ENCODE results near the gene KRT7.

The KRT7 gene

GRCh38 chr12:52293926-52294325 is 60.9 kb downstream of the KRT7 start:
- FAIRE-seq (no peak), DNase-seq (ENCODE audit: insufficient read length) (no peak)
- no peak for TF ChIP-seq TAF1 (IDR thresholded peaks at IDR 0.05; ENCODE audit: borderline replicate concordance, low read depth, low read length)
- no peak for TF ChIP-seq POLR2AphosphoS5 (IDR thresholded peaks at IDR 0.05; ENCODE audit: low read depth, low read length)
- TF ChIP-seq POLR2A (IDR thresholded peaks at IDR 0.05; ENCODE audit: low read depth, low read length): no peak

GRCh38 chr12:52294803-52295202 is 61.8 kb downstream of the KRT7 start:
- TF ChIP-seq POLR2A (IDR thresholded peaks at IDR 0.05; ENCODE audit: low read depth, low read length) (no peak), TAF1 (IDR thresholded peaks at IDR 0.05; ENCODE audit: borderline replicate concordance, low read depth, low read length) (no peak), POLR2AphosphoS5 (IDR thresholded peaks at IDR 0.05; ENCODE audit: low read depth, low read length) (no peak)
- no peak for FAIRE-seq

GRCh38 chr12:52295663-52296062 is 62.6 kb downstream of the KRT7 start:
- no peak for FAIRE-seq
- TF ChIP-seq TAF1 (IDR thresholded peaks at IDR 0.05; ENCODE audit: borderline replicate concordance, low read depth, low read length) (no peak), POLR2AphosphoS5 (IDR thresholded peaks at IDR 0.05; ENCODE audit: low read depth, low read length) (no peak), POLR2A (IDR thresholded peaks at IDR 0.05; ENCODE audit: low read depth, low read length) (no peak)
- DNase-seq (ENCODE audit: insufficient read length): no peak

More at GRCh38 chr12:52294803-52295202, 61.8 kb downstream of the KRT7 start:
- DNase-seq (ENCODE audit: insufficient read length): no peak

GRCh38 chr12:52296572-52297215 is 63.7 kb downstream of the KRT7 start:
- DNase-seq (ENCODE audit: insufficient read length) (no peak), FAIRE-seq (no peak)
- TF ChIP-seq POLR2AphosphoS5 (IDR thresholded peaks at IDR 0.05; ENCODE audit: low read depth, low read length) (no peak), POLR2A (IDR thresholded peaks at IDR 0.05; ENCODE audit: low read depth, low read length) (no peak), TAF1 (IDR thresholded peaks at IDR 0.05; ENCODE audit: borderline replicate concordance, low read depth, low read length) (no peak)

All from GM12892 (cell line).